HG03432 (cell line): ENCODE measurements around the gene KLC3.
"Not testable (repeated sequence)": the region's sequence is repeated elsewhere in the genome, so short reads cannot be mapped to it uniquely, and the experiment has no call there.

Experiments
- ATAC-seq: cut with Tn5 transposase; IDR thresholded peaks from one replicate; pipeline ENCODE4 v1.9.1; 2021; ENCODE audit warnings: mild to moderate bottlenecking, moderate library complexity; ENCODE audit not compliant: unreplicated experiment

KLC3 gene

DNA sequence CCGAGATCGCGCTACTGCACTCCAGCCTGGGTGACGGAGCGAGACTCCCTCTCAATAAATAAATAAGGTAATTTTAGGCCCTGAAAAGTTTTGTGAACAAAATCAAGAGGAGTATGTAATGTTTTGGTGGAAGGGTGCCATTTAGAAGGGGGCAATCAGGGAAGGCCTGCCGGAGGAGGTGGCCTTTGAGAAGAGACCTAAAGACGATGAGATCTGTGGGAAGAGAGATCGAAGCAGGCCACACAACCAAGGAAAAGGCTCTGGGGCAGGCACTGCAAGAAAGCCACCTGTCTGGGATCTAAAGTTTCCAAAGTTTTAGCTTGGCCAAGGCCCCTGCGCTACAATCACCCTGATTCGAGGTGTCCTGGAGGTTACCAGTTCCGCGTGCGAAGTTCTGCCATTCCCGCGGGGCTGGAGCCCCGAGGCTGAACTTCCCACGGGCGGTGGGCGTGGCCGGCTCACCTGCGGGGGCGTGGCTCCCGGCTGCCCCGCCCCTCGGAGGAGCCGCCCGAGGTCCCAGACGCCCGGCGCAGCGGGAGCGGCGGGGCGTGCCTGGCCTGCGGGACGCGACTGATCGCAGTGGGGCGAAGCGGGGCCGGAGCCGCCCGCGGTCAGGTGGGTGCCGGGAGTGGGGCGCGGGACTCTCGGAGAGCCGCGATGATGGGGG is at the start of gene KLC3:
Gene KLC3, plus strand, starts transcription at position 519 of the 667 bp plus-strand sequence. CDS start 4,792 bp downstream, outside the sequence.
- no peak for ATAC-seq

DNA sequence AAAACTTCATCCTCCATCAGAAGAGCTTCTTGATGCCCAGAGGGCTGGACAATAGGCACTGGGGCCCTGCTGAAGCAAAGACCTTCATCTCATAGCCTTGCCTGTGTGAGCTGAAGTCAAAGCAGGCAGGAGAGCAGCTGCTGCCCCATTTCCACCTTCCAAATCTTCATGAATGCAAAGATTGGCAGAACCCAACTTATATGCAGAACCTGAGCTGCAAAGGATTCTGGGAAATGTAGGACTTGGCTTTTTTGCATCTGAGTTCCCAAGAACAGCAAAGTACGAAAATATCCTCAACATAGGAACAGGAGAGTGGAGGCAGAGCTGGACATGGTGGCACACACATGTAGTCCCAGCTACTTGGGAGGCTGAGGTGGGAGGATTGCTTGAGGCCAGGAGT is 48.7 kb upstream of the KLC3 start:
- ATAC-seq = no peak

DNA sequence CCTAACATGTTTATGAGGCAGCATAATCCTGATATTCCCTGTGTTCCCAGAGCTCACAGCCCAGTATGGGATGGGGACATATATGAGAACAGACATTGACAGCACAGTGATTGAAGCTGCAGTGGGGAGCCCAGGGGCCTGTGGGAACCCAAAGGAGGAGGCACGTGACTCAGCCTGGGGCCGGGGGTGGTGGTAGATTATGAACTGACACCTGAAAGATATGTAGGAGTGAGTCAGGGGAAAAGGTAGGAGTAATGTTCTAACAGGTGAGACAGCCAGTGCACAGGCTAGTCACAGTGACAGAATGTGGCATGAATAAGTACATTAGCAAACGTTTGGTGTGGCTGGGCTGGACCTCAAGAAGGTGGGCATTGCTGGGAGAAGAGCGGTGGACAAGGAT is 46.9 kb upstream of the KLC3 start:
- ATAC-seq = no peak

DNA sequence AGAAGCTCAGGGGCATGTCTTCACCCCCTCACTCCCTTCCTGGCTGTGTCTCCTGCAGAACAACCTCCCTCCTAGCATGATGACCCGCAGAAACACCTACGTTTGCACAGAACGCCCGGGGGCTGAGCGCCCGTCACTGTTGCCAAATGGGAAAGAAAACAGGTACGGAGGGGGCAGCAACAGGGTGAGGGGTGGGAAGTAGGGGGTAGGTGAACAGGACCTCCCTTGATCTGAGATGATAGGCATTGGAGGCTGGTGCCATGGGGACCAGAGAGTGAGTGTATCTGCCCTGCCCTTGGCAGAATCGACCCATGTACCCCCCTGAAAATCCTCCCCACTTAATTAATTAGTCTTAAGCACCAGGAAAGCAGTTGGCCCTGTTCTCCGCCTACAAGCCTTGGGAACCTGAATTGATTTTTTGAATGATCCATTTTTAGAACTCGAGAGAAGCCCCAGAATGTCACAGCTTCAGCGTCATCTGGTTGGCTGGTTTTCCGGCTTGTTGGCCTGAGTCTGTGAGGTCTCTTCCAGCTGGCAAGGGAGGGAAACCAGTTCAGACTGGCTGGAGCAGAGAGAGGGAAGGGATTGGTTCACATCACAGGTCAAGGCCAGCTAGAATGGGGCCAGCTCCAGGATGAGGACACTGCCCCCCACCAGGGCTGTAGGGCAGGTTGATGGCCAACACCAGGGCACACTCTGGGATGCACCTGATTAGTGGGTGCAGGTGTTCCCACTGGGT is 46.1 kb upstream of the KLC3 start:
- ATAC-seq = no peak

DNA sequence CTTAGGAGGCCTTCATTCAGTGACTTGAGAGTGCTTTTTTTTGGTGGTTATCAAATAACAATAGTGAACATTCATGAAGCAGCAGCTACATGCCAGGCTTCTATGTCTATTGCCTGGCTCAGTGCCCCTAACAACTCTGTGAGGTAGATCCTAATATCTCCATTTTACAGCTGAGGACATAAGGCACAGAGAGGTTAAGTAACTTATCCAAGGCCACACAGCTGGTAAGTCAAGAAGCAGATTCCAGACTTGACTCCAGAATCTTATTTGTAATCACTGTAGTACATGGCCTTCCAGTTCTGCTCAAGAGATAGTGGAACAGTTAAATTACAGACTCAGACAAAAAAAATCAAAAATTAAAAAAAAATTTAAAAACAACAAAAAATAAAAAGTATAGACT is 44.7 kb upstream of the KLC3 start:
- no peak for ATAC-seq

DNA sequence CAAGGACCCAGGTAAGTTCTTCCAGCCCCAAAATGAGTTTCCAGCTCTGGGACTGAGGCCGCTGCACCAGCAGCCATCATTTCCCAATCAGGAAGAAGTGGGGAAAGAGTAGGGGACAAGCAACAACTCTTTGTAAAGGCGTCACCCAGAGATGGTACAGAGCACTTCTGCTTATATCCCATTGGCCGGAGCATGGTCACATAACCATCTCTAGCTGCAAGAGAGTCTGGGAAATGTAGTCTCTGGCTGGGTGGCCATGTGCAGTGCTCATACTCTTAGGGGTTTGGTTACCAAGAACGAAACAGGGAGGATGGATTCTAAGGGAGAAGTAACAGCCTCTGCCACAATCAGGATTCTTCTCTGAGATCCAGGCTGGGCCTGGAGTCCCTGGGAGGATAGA is 44.2 kb upstream of the KLC3 start:
- ATAC-seq = no peak

DNA sequence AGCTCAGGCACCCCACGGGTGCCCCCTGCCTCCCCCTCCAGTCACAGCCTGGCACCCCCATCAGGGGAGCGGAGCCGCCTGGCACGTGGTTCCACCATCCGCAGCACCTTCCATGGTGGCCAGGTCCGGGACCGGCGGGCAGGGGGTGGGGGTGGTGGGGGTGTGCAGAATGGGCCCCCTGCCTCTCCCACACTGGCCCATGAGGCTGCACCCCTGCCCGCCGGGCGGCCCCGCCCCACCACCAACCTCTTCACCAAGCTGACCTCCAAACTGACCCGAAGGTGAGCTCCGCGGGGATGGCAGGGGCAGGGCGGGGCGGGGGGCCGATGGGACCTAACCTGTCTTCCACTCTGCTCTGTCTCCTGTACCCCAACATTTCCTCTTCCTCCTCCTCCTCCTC is 42.9 kb upstream of the KLC3 start:
- ATAC-seq = no peak

DNA sequence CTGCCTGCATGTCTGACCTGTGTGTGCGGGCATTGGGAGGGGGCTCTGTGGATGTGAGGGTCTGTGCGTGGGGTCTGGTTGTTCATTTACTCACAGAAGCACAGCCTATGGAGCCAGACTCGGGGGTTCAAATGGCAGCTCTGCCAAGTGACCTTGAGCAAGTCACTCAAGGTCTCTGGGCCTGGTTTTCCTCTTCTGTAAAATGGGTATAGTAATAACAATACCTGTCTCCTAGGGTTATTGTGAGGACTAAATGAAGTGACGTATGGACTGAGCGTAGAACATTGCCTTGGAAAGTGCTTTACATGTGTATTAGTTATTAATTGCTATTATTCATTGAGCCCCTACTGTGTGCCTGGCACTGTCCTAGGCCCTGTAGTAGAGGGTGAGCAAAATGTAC is 42.3 kb upstream of the KLC3 start:
- no peak for ATAC-seq

DNA sequence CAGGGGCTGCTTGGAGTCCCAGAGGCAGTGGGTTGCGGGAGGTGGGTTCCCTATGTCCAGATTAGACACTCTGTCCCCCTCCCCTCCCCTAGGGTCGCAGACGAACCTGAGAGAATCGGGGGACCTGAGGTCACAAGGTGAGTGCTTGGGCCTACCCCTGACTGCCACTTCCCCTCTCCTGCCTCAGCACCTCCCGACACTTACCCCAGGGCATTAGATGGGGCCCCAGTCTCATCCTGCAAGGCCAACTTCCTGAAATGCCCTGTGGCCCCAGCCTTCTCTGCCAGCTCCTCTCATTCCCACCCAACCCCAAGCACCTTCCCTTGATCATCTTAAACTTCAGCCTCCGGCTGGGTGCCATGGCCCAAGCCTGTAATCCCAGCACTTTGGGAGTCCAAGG is 40.8 kb upstream of the KLC3 start:
- no peak for ATAC-seq

DNA sequence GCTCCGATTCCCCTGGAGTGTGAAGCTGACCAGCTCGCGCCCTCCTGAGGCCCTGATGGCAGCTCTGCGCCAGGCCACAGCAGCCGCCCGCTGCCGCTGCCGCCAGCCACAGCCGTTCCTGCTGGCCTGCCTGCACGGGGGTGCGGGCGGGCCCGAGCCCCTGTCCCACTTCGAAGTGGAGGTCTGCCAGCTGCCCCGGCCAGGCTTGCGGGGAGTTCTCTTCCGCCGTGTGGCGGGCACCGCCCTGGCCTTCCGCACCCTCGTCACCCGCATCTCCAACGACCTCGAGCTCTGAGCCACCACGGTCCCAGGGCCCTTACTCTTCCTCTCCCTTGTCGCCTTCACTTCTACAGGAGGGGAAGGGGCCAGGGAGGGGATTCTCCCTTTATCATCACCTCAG is 38.1 kb upstream of the KLC3 start:
- ATAC-seq = no peak

DNA sequence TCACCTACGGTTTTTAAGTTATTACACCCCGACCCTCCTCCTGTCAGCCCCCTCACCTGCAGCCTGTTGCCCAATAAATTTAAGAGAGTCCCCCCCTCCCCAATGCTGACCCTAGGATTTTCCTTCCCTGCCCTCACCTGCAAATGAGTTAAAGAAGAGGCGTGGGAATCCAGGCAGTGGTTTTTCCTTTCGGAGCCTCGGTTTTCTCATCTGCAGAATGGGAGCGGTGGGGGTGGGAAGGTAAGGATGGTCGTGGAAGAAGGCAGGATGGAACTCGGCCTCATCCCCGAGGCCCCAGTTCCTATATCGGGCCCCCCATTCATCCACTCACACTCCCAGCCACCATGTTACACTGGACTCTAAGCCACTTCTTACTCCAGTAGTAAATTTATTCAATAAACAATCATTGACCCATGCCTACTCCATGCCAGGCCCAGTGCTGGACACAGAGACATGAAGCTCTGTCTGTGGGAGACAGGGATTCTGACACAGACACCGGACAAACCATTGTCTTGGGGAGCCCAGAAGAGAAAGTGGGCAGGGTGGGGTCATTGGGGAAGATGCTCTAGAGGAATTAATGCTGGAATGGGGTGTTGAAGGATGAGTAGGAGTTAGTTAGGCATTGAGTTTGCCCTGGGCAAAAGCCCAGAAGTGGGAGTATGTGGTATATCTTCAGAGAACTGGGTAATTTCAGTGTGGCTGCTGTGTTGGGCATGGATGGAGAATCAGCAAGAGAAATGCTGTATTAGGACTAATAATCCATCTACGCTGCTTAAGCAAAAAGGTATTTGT is 37.1 kb upstream of the KLC3 start:
- no peak for ATAC-seq

DNA sequence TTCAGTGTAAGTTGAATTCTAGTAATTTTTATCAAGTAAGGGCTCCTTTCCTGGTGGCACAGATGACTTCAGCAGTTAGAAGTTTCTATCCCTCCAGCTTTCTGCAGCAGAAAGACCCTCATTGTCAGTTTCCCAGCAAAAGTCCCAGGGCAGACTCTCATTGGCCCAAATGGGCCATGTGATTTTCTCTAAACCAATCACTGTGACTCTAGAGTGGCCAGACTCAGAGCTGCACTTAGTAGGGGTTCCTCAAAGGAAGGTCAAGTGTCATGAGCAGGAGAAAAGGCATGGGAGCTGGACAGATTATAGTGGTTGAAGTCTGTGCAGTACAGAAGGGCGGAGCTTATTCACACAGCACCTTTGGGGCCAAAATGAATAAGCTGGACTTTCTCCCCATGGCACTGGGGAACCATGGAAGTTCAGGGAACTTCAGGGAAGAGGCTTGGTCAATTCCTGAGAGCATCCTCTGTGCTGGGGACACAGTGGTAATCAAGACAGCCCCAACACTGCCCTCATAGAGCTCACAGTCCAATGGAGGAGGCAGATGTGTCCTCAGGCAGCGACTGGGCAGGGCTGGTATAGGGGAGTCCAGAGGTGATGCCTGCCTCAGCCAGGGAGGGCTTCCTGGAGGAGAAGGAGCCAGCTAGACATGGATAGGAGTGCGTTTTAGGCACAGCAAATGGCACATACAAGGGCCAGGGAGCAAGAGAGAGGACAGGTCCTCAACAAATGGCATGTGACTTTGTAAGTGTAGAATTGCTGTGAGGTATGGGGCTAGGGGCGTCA is 36.2 kb upstream of the KLC3 start:
- ATAC-seq = no peak

DNA sequence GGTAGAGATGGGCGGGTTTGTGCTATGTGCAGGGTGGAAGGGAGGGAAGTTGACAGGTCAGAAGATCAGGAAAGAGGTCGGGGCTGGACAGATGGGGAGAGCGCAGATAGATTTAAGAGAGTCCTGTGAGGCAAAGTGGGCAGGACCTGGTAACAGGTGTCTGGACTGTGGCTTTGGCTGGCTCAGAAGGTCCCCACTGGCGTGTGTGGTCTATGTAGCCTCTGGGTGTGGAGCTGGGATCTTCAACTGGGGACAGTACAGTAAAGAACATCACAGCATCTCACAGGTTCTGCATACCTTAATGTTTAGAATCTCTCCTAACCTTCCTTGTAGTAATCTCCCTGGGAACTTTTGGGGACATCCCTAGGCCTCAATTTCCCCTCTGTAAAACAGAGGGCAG is 35.5 kb upstream of the KLC3 start:
- ATAC-seq = no peak

DNA sequence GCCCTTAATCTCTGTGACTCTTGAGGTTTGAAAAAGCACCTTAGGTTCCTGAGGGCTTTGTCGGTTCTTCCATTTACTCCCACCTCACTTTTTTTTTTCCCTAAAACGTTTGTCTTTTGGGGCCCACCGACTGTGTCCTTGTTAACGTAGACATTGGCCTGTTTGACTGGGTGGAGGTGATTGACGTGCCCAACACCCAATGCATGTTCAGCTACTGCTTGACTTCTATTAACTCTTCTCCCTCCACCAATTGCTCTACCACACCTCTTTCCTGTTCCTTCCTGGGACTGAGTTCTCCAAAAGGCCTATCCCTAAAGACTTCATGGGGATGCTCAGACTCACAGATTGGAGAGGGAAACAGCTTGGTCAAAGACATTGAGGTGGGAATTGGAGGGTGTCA is 35.1 kb upstream of the KLC3 start:
- no peak for ATAC-seq

DNA sequence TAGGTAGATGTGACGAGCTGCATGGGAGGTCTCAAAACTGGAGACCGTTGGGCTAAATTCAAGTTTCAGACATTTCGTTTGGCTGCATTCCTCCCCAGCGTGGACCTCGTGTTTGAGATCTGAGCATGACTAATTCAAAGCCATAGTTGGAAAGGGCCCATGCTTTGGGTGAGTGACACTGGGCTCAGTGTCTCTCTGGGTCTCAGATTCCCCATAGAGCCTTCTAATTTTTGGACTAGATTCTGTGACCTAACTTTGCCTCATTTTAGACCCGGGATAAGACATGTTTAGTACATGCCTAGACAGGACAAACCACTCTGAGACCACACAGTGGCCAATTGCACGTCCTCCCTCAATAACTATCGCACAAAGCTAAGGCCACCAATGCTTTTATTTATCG is 34.5 kb upstream of the KLC3 start:
- ATAC-seq = no peak

DNA sequence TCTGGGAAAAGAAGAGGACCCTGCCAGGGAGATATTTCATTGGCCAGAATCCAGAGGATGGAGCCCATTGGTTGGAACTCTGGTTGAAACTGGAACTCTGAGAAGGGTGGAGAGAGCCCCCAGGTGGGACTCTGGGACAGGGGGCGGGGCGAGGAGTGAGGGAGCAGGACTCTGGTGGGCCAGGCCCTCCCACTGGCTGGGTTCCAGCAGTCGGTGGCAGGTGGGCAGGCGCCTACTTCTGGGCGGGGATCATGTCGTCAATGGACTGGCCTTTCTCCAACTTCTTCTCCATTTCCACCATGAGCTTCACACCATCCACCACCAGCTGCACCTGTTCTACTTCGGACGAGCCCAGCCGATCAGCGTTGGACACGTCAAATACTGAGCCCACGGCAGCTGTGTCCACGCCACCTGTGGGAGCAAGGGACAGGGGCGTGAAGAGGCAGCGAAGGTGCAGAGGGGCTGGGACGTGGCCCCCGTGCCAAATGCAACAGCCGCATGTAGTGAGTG is 34.0 kb upstream of the KLC3 start:
- ATAC-seq = no peak

DNA sequence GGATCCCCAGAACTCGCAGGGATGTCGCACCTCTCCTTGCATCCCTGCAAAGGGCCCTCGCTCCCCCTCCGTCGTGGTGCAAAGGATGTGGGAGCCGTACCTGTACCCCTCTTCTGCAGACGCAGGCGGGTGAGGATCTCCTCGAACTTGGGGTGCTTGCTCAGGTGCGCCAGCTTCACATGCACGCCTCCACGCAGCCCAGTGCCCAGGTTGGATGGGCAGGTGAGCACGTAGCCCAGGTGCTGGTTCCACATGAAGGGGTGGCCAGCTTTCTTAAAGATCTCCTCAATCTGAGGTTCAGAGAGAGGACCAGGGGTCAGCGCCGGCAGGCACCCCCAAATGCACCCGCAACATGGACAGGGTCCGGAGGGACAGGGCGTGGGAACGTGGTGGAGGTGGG is 33.2 kb upstream of the KLC3 start:
- ATAC-seq = no peak

DNA sequence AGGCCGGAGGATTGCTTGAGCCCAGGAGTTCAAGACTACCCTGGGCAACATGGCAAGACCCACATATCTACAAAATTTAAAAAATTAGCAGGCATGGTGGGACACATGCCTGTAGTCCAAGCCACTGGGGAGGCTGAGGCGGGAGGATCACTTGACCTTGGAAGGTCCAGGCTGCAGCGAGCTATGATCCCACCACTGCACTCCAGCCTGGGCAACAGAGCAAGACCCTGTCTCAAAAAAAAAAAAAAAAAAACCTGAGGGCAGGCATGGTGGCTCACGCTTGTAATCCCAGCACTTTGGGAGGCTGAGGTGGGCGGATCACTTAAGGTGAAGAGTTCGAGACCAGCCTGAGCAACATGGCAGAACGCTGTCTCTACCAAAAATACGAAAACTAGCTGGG is 31.2 kb upstream of the KLC3 start:
- ATAC-seq = not testable (repeated sequence)

DNA sequence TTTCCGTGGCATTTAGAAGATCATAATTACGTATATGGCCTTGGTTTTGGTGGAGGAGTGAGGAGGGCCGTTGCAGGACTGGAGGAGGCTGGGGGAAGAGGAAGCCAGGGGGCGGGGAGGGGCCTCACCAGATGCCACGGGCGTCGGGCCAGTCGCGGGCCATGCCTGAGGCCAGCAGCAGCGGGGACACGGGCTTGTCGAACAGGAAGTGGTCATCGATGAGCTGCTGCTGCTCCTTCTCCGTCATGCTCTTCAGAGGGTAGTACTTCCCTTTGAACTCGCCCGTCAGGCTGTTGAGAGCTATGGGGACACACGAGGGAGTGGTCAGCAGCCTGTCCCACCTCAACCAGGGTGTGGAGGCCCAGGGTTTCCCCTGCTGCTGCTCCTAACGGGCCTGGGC is 28.9 kb upstream of the KLC3 start:
- ATAC-seq = no peak

DNA sequence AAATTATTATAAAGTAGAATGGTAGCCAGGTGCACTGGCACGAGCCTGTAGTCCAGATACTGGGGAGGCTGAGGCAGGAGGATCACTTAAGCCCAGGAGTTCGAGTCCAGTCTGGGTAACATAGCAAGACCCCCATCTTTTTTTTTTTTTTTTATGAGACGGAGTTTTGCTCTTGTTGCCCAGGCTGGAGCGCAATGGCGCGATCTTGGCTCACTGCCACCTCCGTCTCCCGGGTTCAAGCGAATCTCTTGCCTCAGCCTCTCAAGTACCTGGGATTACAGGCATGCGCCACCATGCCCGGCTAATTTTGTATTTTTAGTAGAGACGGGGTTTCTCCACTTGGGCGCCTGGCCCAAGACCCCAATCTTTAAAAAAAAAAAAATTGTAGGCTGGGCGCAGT is 28.3 kb upstream of the KLC3 start:
- not testable (repeated sequence) for ATAC-seq

DNA sequence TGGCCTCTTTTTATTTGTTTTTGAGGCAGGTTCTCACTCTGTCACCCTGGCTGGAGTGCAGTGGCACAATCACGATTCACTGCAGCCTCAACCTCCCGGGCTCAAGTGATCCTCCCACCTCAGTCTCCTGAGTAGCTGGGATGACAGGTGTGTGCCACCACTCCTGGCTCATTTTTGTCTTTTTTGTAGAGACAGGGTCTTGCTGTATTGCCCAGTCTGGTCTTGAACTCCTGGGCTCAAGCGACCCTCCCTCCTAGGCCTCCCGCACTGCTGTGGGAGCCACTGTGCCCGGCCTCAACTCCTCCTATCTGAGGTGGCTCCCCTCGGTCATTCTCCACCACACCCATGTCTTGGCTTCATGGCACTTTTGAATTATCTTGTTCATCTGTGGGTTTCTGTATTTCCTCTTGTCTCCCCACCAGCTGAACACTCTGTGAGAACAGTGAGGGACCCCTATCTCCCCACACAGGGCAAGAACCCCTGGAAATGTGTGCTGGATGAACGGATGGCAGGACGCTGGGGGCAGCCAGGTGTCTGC is 25.8 kb upstream of the KLC3 start:
- ATAC-seq = no peak
